H9 (cell line): ENCODE results near the gene GTF2F2. TPM values are rescaled to one million over a fixed set of nuclear protein-coding genes. Genes with fewer than 3 reads are reported as not detected.

Source experiments
- DNase-seq: peaks from one replicate; pipeline ENCODE4 v3.0.0-alpha.2; 2017
- H2AFZ ChIP-seq: one replicate; pipeline ENCODE4 v1.6.1; 2013; ENCODE audit warnings: mild to moderate bottlenecking, low read length, control low read depth, moderate library complexity
- H2AK5ac ChIP-seq: 2 replicates; pipeline ENCODE4 v1.6.1; 2013; ENCODE audit warnings: low read length, control low read depth, mixed read lengths; ENCODE audit not compliant: insufficient read length
- H2BK120ac ChIP-seq: one replicate; pipeline ENCODE4 v1.6.1; 2013; ENCODE audit warnings: low read depth, mild to moderate bottlenecking, low read length, control low read depth, inconsistent platforms; ENCODE audit not compliant: poor library complexity, severe bottlenecking
- H2BK12ac ChIP-seq: 2 replicates; pipeline ENCODE4 v1.6.1; 2013; ENCODE audit warnings: low read length, control low read depth, mixed read lengths, low read depth; ENCODE audit not compliant: insufficient read length
- H2BK15ac ChIP-seq: 2 replicates; pipeline ENCODE4 v1.6.1; 2013; ENCODE audit warnings: low read depth, low read length, control low read depth
- H2BK20ac ChIP-seq: one replicate; pipeline ENCODE4 v1.6.1; 2013; ENCODE audit warnings: low read depth, mild to moderate bottlenecking, low read length, control low read depth, inconsistent platforms; ENCODE audit not compliant: poor library complexity, severe bottlenecking
- H2BK5ac ChIP-seq: 2 replicates; pipeline ENCODE4 v1.6.1; 2013; ENCODE audit warnings: low read length, control low read depth, mixed read lengths; ENCODE audit not compliant: insufficient read length
- H3K14ac ChIP-seq: 2 replicates; pipeline ENCODE4 v1.6.1; 2013; ENCODE audit warnings: low read length, control low read depth; ENCODE audit not compliant: insufficient read depth
- H3K18ac ChIP-seq: 2 replicates; pipeline ENCODE4 v1.6.1; 2013; ENCODE audit warnings: low read depth, mild to moderate bottlenecking, mixed read lengths, low read length, control low read depth; ENCODE audit not compliant: insufficient read length
- H3K23ac ChIP-seq: 2 replicates; pipeline ENCODE4 v1.6.1; 2013; ENCODE audit warnings: low read length, control low read depth, mixed read lengths, low read depth; ENCODE audit not compliant: insufficient read length
- H3K23me2 ChIP-seq: 2 replicates; pipeline ENCODE4 v1.6.1; 2013; ENCODE audit warnings: low read depth, mild to moderate bottlenecking, mixed read lengths, low read length, control low read depth; ENCODE audit not compliant: insufficient read length, poor library complexity, severe bottlenecking
- H3K27ac ChIP-seq: 2 replicates; pipeline ENCODE4 v1.5.1; 2013; ENCODE audit warnings: low read length, control low read depth, mixed read lengths, low read depth; ENCODE audit not compliant: insufficient read length
- H3K27me3 ChIP-seq: 2 replicates; pipeline ENCODE4 v1.6.1; 2013; ENCODE audit warnings: low read length, control low read depth, inconsistent platforms; ENCODE audit not compliant: insufficient read depth
- H3K4ac ChIP-seq: 2 replicates; pipeline ENCODE4 v1.6.1; 2013; ENCODE audit warnings: low read depth, mild to moderate bottlenecking, control low read depth, inconsistent platforms, low read length, moderate library complexity
- H3K4me1 ChIP-seq: 2 replicates; pipeline ENCODE4 v1.6.1; 2013; ENCODE audit warnings: low read length, control low read depth, inconsistent platforms; ENCODE audit not compliant: insufficient read depth
- H3K4me2 ChIP-seq: 2 replicates; pipeline ENCODE4 v1.6.1; 2013; ENCODE audit warnings: low read length, control low read depth, mixed read lengths; ENCODE audit not compliant: insufficient read length, insufficient read depth
- H3K56ac ChIP-seq: 2 replicates; pipeline ENCODE4 v1.6.1; 2013; ENCODE audit warnings: low read depth, mild to moderate bottlenecking, mixed read lengths, low read length, control low read depth; ENCODE audit not compliant: insufficient read length
- H3K79me1 ChIP-seq: 2 replicates; pipeline ENCODE4 v1.6.1; 2013; ENCODE audit warnings: low read depth, mild to moderate bottlenecking, moderate library complexity, low read length, control low read depth, inconsistent platforms; ENCODE audit not compliant: insufficient read depth, poor library complexity, severe bottlenecking
- H3K79me2 ChIP-seq: 2 replicates; pipeline ENCODE4 v1.6.1; 2013; ENCODE audit warnings: low read length, control low read depth, inconsistent platforms; ENCODE audit not compliant: insufficient read depth
- H3K9ac ChIP-seq: 2 replicates; pipeline ENCODE4 v1.6.1; 2013; ENCODE audit warnings: low read length, control low read depth, mixed read lengths; ENCODE audit not compliant: insufficient read length; ENCODE audit errors: extremely low read depth
- H3K9me3 ChIP-seq: one replicate; pipeline ENCODE4 v1.6.1; 2013; ENCODE audit warnings: low read depth, low read length, inconsistent platforms; ENCODE audit not compliant: control insufficient read depth
- H3T11ph ChIP-seq: one replicate; pipeline ENCODE4 v1.6.1; 2013; ENCODE audit warnings: mild to moderate bottlenecking, low read length, control low read depth, inconsistent platforms
- H4K20me1 ChIP-seq: one replicate; pipeline ENCODE4 v1.6.1; 2013; ENCODE audit not compliant: control insufficient read depth, insufficient read length, insufficient read depth
- H4K5ac ChIP-seq: 2 replicates; pipeline ENCODE4 v1.6.1; 2013; ENCODE audit warnings: low read depth, mild to moderate bottlenecking, mixed read lengths, low read length, control low read depth; ENCODE audit not compliant: insufficient read length
- H4K8ac ChIP-seq: replicated peaks from 2 replicates; pipeline ENCODE4 v1.6.1; 2013; ENCODE audit warnings: low read length, control low read depth, mixed read lengths, low read depth; ENCODE audit not compliant: insufficient read length
- H4K91ac ChIP-seq: 2 replicates; pipeline ENCODE4 v1.6.1; 2013; ENCODE audit warnings: low read depth, mild to moderate bottlenecking, moderate library complexity, mixed read lengths, low read length, control low read depth; ENCODE audit not compliant: insufficient read length
- H3K27ac Mint-ChIP-seq, 3 experiments: 2 replicates in 2 of 3; 3 replicates in 1 of 3; pipeline ENCODE4 v1.8.0; 2020 to 2021; ENCODE audit warnings: mixed read lengths in 3 of 3, mild to moderate bottlenecking in 1 of 3, moderate library complexity in 1 of 3
- H3K27me3 Mint-ChIP-seq: 2 replicates; pipeline ENCODE4 v1.8.0; 2021; ENCODE audit warnings: low read depth, mild to moderate bottlenecking, moderate library complexity, mixed read lengths
- H3K36me3 Mint-ChIP-seq, 3 experiments: 2 replicates in 2 of 3; 3 replicates in 1 of 3; pipeline ENCODE4 v1.8.0; 2020 to 2021; ENCODE audit warnings: low read depth in 3 of 3, mixed read lengths in 3 of 3; ENCODE audit not compliant: insufficient read depth in 1 of 3
- H3K4me1 Mint-ChIP-seq, 2 experiments: 2 replicates each; pipeline ENCODE4 v1.8.0; 2020; ENCODE audit warnings: mixed read lengths in 2 of 2
- H3K4me3 Mint-ChIP-seq, 2 experiments: 2 replicates in 1 of 2; 3 replicates in 1 of 2; pipeline ENCODE4 v1.8.0; 2020 to 2021; ENCODE audit warnings: mild to moderate bottlenecking in 2 of 2, mixed read lengths in 2 of 2, moderate library complexity in 1 of 2
- H3K9me3 Mint-ChIP-seq, 2 experiments: 2 replicates in 1 of 2; 3 replicates in 1 of 2; pipeline ENCODE4 v1.8.0; 2020; ENCODE audit warnings: mild to moderate bottlenecking in 2 of 2, mixed read lengths in 2 of 2, moderate library complexity in 1 of 2
- CTCF ChIP-seq: fragments of 200-600 bp; sonication (generic); conservative IDR thresholded peaks from 3 replicates; pipeline ENCODE4 v1.8.0; 2021; ENCODE audit warnings: antibody characterized with exemption, mild to moderate bottlenecking
- WGBS: extraction: QIAGEN DNeasy Blood & Tissue Kit; methylation state at CpG from one replicate; pipeline ENCODE4 v1.1.7; 2013; ENCODE audit warnings: missing lambda C conversion rate, low lambda C conversion rate, mixed read lengths; ENCODE audit not compliant: insufficient read length; ENCODE audit errors: extremely low coverage; 5-methylcytosine and 5-hydroxymethylcytosine counted together
- total RNA-seq: library from RNA; stranded (reverse); gene quantifications from 2 replicates; pipeline ENCODE4 v1.2.1, GENCODE V29; 2021

Gene GTF2F2
- total RNA-seq, 1 experiment from 2014 or later = 29.6 TPM

GRCh38 chr13:45104261-45104660 is 16.0 kb upstream of the GTF2F2 start:
- Histone ChIP-seq H3K4me2 (no peak overlapping the region), H4K5ac (no peak overlapping the region), H2BK20ac (no peak overlapping the region), H3K27ac (no peak overlapping the region), H4K91ac (no peak overlapping the region), H2BK12ac (no peak overlapping the region), H3K4ac (no peak overlapping the region), H3K79me1 (no peaks in the 10 kb centered on the region), H3K23ac (no peak overlapping the region), H3K18ac (no peak overlapping the region), H3K9ac (no peak overlapping the region), H3T11ph (no peak overlapping the region), H2BK15ac (no peak overlapping the region), H2BK5ac (no peak overlapping the region), H4K20me1 (no peaks in the 10 kb centered on the region), H3K14ac (no peak overlapping the region), H3K79me2 (no peaks in the 10 kb centered on the region), H3K4me1 (peaks cover 4% of the 10 kb centered on the region; the same call in 1 of the 2 replicates), H3K23me2 (no peaks in the 10 kb centered on the region), H3K27me3 (no peaks in the 10 kb centered on the region), H2BK120ac (no peak overlapping the region), H2AFZ (no peak overlapping the region), H4K8ac (no peak overlapping the region), H2AK5ac (no peak overlapping the region), H3K56ac (no peak overlapping the region), H3K9me3 (no peaks in the 10 kb centered on the region)
- Mint-ChIP-seq H3K4me1 (peaks cover 50 to 62% of the 10 kb centered on the region in 2 experiments), H3K9me3 (no peaks in the 10 kb centered on the region), H3K27ac (0 out of 7 replicates have a peak overlapping the region, but pooled peaks of 1 of the 3 experiments have one; percentile 4), H3K27me3 (no peaks in the 10 kb centered on the region), H3K36me3 (no peaks in the 10 kb centered on the region), H3K4me3 (no peak overlapping the region)
- WGBS = no CpG with 5 or more reads among the region's 3 CpGs
- no peak for TF ChIP-seq CTCF
- no peak for DNase-seq
